WTC11 (cell line): ENCODE measurements around the gene LINS1. TPM values are rescaled to one million over a fixed set of nuclear protein-coding genes. Genes with fewer than 3 reads are reported as not detected.

Experiments
- ATAC-seq: fragments of 200-7000 bp; cut with Tn5 transposase; 2 replicates; pipeline ENCODE4 v1.10.0; 2021; ENCODE audit warnings: mild to moderate bottlenecking, moderate library complexity
- CTCF ChIA-PET: fragments of 300-600 bp; sonication (Branson Sonifier 250); formaldehyde crosslinking; loops from one replicate; lab custom pipeline; 2021; ENCODE audit warnings: antibody characterized with exemption; lab: Charles Lee
- POLR2A ChIA-PET: fragments of 350-600 bp; sonication (Branson Sonifier 250); formaldehyde crosslinking; loops from one replicate; lab custom pipeline; 2021; ENCODE audit warnings: antibody characterized with exemption; lab: Charles Lee
- DNase-seq: peaks from one replicate; pipeline ENCODE4 v3.0.0; 2021; ENCODE audit warnings: low spot score
- H3K27ac Mint-ChIP-seq: 2 replicates; pipeline ENCODE4 v1.8.0; 2021; ENCODE audit warnings: mixed read lengths
- H3K27me3 Mint-ChIP-seq: 2 replicates; pipeline ENCODE4 v1.8.0; 2021; ENCODE audit warnings: low read depth, mild to moderate bottlenecking, moderate library complexity, mixed read lengths
- H3K36me3 Mint-ChIP-seq: 2 replicates; pipeline ENCODE4 v1.8.0; 2021; ENCODE audit warnings: mixed read lengths
- H3K4me1 Mint-ChIP-seq: 2 replicates; pipeline ENCODE4 v1.8.0; 2022; ENCODE audit warnings: mixed read lengths
- H3K4me3 Mint-ChIP-seq: 2 replicates; pipeline ENCODE4 v1.8.0; 2021; ENCODE audit warnings: mild to moderate bottlenecking, moderate library complexity, mixed read lengths
- H3K9me3 Mint-ChIP-seq: 2 replicates; pipeline ENCODE4 v1.8.0; 2021; ENCODE audit warnings: mixed read lengths
- CREB1 ChIP-seq: sonication (generic); formaldehyde crosslinking; IDR thresholded peaks from 2 replicates; pipeline ENCODE4 v1.8.0; 2023; ENCODE audit warnings: mild to moderate bottlenecking, missing genetic modification reagents
- ESRRA ChIP-seq: sonication (generic); formaldehyde crosslinking; IDR thresholded peaks from 2 replicates; pipeline ENCODE4 v1.8.1; 2022; ENCODE audit warnings: mild to moderate bottlenecking, missing genetic modification reagents, borderline replicate concordance
- GABPB1 ChIP-seq: sonication (generic); formaldehyde crosslinking; IDR thresholded peaks from 2 replicates; pipeline ENCODE4 v1.8.1; 2023; ENCODE audit warnings: mild to moderate bottlenecking, missing genetic modification reagents
- IRF2 ChIP-seq: sonication (generic); formaldehyde crosslinking; IDR thresholded peaks from 2 replicates; pipeline ENCODE4 v1.8.0; 2022; ENCODE audit warnings: low read depth, missing genetic modification reagents, borderline replicate concordance
- KAT7 ChIP-seq: sonication (generic); formaldehyde crosslinking; IDR thresholded peaks from 2 replicates; pipeline ENCODE4 v1.8.1; 2023; ENCODE audit warnings: missing genetic modification reagents, mild to moderate bottlenecking, borderline replicate concordance
- MXD4 ChIP-seq: fragments of 250-450 bp; sonication (Bioruptor Pico); IDR thresholded peaks from 2 replicates; pipeline ENCODE4 v1.8.0; 2021; ENCODE audit warnings: mild to moderate bottlenecking, moderate library complexity, borderline replicate concordance
- ZBTB21 ChIP-seq: sonication (generic); formaldehyde crosslinking; IDR thresholded peaks from 2 replicates; pipeline ENCODE4 v1.8.1; 2023; ENCODE audit warnings: mild to moderate bottlenecking, missing genetic modification reagents, borderline replicate concordance
- ZNF121 ChIP-seq: sonication (generic); formaldehyde crosslinking; IDR thresholded peaks from 2 replicates; pipeline ENCODE4 v1.8.0; 2023; ENCODE audit warnings: missing genetic modification reagents
- ZNF396 ChIP-seq: fragments of 250-450 bp; sonication (Bioruptor Pico); IDR thresholded peaks from 2 replicates; pipeline ENCODE4 v1.8.0; 2021; ENCODE audit warnings: mild to moderate bottlenecking, moderate library complexity, borderline replicate concordance
- ZNF416 ChIP-seq: fragments of 250-450 bp; sonication (Bioruptor Pico); IDR thresholded peaks from 2 replicates; pipeline ENCODE4 v1.9.0; 2021; ENCODE audit warnings: mild to moderate bottlenecking, inconsistent platforms
- total RNA-seq: library from RNA; stranded (reverse); gene quantifications from 3 replicates; pipeline ENCODE4 v1.2.3, GENCODE V29; 2021
- TF ChIP-seq, protein P1 (sequence below): fragments of 250-450 bp; sonication (Bioruptor Pico); IDR thresholded peaks from 2 replicates; pipeline ENCODE4 v1.9.0; 2021; ENCODE audit warnings: mild to moderate bottlenecking
- TF ChIP-seq, protein P2 (sequence below): fragments of 250-450 bp; sonication (Bioruptor Pico); IDR thresholded peaks from 2 replicates; pipeline ENCODE4 v2.1.2; 2022; ENCODE audit warnings: mild to moderate bottlenecking, moderate library complexity
- TF ChIP-seq, protein P3 (sequence below): sonication (generic); formaldehyde crosslinking; IDR thresholded peaks from 2 replicates; pipeline ENCODE4 v1.8.0; 2022; ENCODE audit warnings: mild to moderate bottlenecking, missing genetic modification reagents
- TF ChIP-seq, protein P4 (sequence below): sonication (generic); formaldehyde crosslinking; IDR thresholded peaks from 2 replicates; pipeline ENCODE4 v1.8.0; 2022; ENCODE audit warnings: mild to moderate bottlenecking, missing genetic modification reagents
- TF ChIP-seq, protein P5 (sequence below): sonication (generic); formaldehyde crosslinking; IDR thresholded peaks from 2 replicates; pipeline ENCODE4 v1.8.0; 2023; ENCODE audit warnings: missing genetic modification reagents
- TF ChIP-seq, protein P6 (sequence below): fragments of 250-450 bp; sonication (Bioruptor Pico); conservative IDR thresholded peaks from 2 replicates; pipeline ENCODE4 v1.9.0; 2021; ENCODE audit warnings: mild to moderate bottlenecking
- TF ChIP-seq, protein P7 (sequence below): sonication (generic); formaldehyde crosslinking; IDR thresholded peaks from 2 replicates; pipeline ENCODE4 v1.8.1; 2022; ENCODE audit warnings: low read depth, mild to moderate bottlenecking, moderate library complexity, missing genetic modification reagents, borderline replicate concordance

LINS1 gene
- total RNA-seq, 1 experiment from 2014 or later, result 10.4 TPM

DNA sequence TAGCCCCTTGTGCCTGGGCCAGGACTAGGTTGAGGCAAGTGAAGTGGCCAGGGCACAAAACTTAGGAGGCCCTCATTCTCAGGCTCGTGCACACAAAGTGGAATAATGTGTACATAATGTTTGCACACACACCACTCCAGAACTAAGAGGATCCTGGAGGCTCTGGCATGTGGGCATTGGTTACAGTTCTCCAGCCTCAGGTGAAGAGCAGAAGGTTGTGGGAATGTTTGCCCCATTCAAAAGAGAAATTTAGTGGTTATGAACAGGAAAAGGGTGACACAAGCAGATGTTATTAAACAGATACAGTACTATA lies 31.7 kb upstream of the LINS1 start (continued):
- TF ChIP-seq, protein P1, sequence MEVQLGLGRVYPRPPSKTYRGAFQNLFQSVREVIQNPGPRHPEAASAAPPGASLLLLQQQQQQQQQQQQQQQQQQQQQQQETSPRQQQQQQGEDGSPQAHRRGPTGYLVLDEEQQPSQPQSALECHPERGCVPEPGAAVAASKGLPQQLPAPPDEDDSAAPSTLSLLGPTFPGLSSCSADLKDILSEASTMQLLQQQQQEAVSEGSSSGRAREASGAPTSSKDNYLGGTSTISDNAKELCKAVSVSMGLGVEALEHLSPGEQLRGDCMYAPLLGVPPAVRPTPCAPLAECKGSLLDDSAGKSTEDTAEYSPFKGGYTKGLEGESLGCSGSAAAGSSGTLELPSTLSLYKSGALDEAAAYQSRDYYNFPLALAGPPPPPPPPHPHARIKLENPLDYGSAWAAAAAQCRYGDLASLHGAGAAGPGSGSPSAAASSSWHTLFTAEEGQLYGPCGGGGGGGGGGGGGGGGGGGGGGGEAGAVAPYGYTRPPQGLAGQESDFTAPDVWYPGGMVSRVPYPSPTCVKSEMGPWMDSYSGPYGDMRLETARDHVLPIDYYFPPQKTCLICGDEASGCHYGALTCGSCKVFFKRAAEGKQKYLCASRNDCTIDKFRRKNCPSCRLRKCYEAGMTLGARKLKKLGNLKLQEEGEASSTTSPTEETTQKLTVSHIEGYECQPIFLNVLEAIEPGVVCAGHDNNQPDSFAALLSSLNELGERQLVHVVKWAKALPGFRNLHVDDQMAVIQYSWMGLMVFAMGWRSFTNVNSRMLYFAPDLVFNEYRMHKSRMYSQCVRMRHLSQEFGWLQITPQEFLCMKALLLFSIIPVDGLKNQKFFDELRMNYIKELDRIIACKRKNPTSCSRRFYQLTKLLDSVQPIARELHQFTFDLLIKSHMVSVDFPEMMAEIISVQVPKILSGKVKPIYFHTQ (CRISPR knock-in tag), result no peak
- TF ChIP-seq ZNF396 (CRISPR knock-in tag) (no peak), ZNF416 (CRISPR knock-in tag) (no peak), ZBTB21 (CRISPR knock-in tag) (no peak), GABPB1 (CRISPR knock-in tag) (no peak), KAT7 (CRISPR knock-in tag) (no peak), IRF2 (CRISPR knock-in tag) (no peak), MXD4 (no peak), ESRRA (CRISPR knock-in tag) (no peak)
- TF ChIP-seq, protein P2, sequence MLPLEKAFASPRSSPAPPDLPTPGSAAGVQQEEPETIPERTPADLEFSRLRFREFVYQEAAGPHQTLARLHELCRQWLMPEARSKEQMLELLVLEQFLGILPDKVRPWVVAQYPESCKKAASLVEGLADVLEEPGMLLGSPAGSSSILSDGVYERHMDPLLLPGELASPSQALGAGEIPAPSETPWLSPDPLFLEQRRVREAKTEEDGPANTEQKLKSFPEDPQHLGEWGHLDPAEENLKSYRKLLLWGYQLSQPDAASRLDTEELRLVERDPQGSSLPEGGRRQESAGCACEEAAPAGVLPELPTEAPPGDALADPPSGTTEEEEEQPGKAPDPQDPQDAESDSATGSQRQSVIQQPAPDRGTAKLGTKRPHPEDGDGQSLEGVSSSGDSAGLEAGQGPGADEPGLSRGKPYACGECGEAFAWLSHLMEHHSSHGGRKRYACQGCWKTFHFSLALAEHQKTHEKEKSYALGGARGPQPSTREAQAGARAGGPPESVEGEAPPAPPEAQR, result no peak
- TF ChIP-seq, protein P3, sequence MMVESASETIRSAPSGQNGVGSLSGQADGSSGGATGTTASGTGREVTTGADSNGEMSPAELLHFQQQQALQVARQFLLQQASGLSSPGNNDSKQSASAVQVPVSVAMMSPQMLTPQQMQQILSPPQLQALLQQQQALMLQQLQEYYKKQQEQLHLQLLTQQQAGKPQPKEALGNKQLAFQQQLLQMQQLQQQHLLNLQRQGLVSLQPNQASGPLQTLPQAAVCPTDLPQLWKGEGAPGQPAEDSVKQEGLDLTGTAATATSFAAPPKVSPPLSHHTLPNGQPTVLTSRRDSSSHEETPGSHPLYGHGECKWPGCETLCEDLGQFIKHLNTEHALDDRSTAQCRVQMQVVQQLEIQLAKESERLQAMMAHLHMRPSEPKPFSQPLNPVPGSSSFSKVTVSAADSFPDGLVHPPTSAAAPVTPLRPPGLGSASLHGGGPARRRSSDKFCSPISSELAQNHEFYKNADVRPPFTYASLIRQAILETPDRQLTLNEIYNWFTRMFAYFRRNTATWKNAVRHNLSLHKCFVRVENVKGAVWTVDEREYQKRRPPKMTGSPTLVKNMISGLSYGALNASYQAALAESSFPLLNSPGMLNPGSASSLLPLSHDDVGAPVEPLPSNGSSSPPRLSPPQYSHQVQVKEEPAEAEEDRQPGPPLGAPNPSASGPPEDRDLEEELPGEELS (CRISPR knock-in tag), result no peak
- TF ChIP-seq, protein P4, sequence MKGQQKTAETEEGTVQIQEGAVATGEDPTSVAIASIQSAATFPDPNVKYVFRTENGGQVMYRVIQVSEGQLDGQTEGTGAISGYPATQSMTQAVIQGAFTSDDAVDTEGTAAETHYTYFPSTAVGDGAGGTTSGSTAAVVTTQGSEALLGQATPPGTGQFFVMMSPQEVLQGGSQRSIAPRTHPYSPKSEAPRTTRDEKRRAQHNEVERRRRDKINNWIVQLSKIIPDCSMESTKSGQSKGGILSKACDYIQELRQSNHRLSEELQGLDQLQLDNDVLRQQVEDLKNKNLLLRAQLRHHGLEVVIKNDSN (CRISPR knock-in tag), result no peak
- TF ChIP-seq, protein P5, sequence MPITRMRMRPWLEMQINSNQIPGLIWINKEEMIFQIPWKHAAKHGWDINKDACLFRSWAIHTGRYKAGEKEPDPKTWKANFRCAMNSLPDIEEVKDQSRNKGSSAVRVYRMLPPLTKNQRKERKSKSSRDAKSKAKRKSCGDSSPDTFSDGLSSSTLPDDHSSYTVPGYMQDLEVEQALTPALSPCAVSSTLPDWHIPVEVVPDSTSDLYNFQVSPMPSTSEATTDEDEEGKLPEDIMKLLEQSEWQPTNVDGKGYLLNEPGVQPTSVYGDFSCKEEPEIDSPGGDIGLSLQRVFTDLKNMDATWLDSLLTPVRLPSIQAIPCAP (CRISPR knock-in tag), result no peak
- TF ChIP-seq, protein P6, sequence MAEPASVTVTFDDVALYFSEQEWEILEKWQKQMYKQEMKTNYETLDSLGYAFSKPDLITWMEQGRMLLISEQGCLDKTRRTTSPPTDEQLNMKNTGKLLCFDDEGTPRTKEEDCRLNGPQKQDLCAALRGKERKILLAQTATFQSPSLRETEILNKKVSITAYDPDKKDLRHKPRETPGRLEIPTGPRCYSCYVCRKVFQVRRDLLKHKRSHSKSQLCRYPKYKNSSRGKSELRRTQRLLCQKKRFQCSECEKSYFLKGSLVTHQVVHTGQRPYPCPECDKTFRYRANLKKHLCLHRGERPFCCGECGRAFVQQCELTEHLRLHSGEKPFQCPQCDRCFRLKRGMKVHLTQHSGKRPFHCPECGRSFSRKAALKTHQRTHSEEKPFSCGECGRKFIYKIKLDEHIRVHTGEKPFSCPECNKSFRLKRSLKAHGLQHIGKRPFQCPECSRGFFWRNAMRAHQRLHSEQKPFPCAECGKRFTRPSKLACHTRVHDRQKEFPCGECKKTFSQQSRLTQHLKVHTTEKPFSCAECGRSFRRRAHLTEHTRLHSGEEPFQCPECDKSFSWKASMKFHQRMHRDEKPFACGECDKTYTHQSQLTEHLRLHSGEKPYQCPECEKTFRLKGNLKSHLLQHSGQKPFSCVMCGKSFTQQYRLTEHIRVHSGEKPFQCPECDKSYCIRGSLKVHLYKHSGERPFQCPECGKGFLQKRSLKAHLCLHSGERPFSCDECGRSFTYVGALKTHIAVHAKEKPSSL (CRISPR knock-in tag), result no peak

DNA sequence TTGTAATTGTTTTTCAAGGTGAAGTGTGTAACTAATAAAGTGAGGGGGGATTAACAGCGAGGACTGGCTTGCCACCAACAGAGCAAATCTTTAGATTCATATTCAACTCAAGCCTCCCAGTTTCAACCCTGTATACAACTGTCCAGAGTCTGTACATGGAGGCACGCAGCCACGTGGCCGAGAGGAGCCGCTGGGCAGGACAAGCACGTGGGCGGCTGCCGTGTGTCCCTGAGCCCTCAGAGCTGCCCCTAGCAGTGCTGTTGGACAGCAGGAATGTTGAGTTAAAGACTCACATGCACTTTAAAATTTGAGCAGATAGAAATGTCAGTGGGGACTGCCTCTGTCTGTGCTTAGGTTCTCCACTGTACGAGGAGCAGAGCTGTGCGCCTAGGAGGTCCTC lies 29.8 kb upstream of the LINS1 start:
- TF ChIP-seq, protein P7, sequence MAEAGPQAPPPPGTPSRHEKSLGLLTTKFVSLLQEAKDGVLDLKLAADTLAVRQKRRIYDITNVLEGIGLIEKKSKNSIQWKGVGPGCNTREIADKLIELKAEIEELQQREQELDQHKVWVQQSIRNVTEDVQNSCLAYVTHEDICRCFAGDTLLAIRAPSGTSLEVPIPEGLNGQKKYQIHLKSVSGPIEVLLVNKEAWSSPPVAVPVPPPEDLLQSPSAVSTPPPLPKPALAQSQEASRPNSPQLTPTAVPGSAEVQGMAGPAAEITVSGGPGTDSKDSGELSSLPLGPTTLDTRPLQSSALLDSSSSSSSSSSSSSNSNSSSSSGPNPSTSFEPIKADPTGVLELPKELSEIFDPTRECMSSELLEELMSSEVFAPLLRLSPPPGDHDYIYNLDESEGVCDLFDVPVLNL (CRISPR knock-in tag), result no peak
- TF ChIP-seq CREB1, result no peak
- TF ChIP-seq ZNF121 (CRISPR knock-in tag), result no peak
- TF ChIP-seq, all 79 proteins: peak for 0
- CTCF ChIA-PET, result interaction anchor here (1.0 to 2.1 kb wide), 7 partner anchors 18 to 376 kb away, joined by 3 to 16 read pairs (median 4); no protein-coding TSS in a partner anchor
- H3K27ac Mint-ChIP-seq, result no peak overlapping the region

More for the DNA sequence above, 29.8 kb upstream of the LINS1 start:
- H3K36me3 Mint-ChIP-seq, result peaks cover 7% of the 10 kb centered on the region; the same call in 1 of the 2 replicates
- no peaks in the 10 kb centered on the region for H3K27me3 Mint-ChIP-seq
- DNase-seq, result no peak
- ATAC-seq, result no peak
- POLR2A ChIA-PET, result no interaction called here
- H3K4me1 Mint-ChIP-seq, result peaks cover 36% of the 10 kb centered on the region
- no peak overlapping the region for H3K4me3 Mint-ChIP-seq
- no peaks in the 10 kb centered on the region for H3K9me3 Mint-ChIP-seq
